Kidney epithelial cell (primary cell): Measurements from ENCODE around the gene NPTX1. TPM values are rescaled to one million over a fixed set of nuclear protein-coding genes. Genes with fewer than 3 reads are reported as not detected.

Source experiments
- DNase-seq: peaks from one replicate; pipeline ENCODE4 v3.0.0-alpha.2; 2010; ENCODE audit warnings: low read depth
- H3K27me3 ChIP-seq: 2 replicates; pipeline ENCODE4 v1.6.0; 2011; ENCODE audit warnings: low read length; ENCODE audit not compliant: control insufficient read depth, insufficient read depth
- H3K36me3 ChIP-seq: 2 replicates; pipeline ENCODE4 v1.5.1; 2011; ENCODE audit warnings: low read length; ENCODE audit not compliant: control insufficient read depth, insufficient read depth
- H3K4me3 ChIP-seq: 2 replicates; pipeline ENCODE4 v1.5.1; 2011; ENCODE audit warnings: low read depth, mild to moderate bottlenecking, control low read depth, low read length
- total RNA-seq: library from RNA; depleted of rRNA; stranded (reverse); fragments of >200 nt; gene quantifications from 2 replicates; pipeline ENCODE4 v1.2.3, GENCODE V29; 2015
- TF ChIP-seq, protein P1 (sequence below): IDR thresholded peaks from 2 replicates; pipeline ENCODE4 v1.5.1; 2011; ENCODE audit warnings: mild to moderate bottlenecking, moderate library complexity, low read length, control low read depth, inconsistent platforms; ENCODE audit not compliant: insufficient read depth, poor library complexity, severe bottlenecking

The NPTX1 gene
- total RNA-seq, 1 donor from 2014 or later, result not detected

DNA sequence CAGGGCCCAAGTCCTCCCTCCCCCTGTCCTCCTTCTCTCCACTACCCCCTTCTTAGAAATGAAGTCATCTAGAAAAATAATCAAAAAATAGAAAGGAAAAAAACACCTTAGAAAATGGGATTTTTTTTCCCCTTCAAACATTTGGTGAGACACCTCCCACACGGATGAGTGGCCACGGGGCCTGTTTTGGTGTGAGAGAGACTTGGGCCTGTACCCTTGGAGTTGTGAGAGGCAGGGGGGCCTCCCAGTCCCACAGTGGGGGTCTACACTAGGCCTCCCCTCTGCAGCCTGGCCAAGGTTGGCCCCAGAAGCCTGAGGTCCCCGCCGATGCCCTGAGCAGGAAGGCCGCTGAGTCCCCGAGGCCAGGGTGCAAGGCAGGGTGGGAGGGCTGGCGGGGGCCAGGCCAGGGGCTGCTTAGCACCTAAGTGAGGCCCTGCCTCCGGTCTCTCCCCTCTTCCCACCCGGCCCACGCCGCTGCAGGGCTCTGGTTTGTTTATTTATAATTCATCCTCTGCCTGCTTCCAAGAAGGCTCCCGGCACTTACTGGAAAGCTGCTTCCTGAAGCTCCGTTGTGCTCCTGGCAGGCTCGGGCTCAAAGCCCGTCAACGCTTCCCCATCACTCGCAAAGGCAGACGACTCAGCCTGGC lies 26.4 kb downstream of the NPTX1 start:
- TF ChIP-seq, protein P1, sequence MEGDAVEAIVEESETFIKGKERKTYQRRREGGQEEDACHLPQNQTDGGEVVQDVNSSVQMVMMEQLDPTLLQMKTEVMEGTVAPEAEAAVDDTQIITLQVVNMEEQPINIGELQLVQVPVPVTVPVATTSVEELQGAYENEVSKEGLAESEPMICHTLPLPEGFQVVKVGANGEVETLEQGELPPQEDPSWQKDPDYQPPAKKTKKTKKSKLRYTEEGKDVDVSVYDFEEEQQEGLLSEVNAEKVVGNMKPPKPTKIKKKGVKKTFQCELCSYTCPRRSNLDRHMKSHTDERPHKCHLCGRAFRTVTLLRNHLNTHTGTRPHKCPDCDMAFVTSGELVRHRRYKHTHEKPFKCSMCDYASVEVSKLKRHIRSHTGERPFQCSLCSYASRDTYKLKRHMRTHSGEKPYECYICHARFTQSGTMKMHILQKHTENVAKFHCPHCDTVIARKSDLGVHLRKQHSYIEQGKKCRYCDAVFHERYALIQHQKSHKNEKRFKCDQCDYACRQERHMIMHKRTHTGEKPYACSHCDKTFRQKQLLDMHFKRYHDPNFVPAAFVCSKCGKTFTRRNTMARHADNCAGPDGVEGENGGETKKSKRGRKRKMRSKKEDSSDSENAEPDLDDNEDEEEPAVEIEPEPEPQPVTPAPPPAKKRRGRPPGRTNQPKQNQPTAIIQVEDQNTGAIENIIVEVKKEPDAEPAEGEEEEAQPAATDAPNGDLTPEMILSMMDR, result no peak
- Histone ChIP-seq H3K27me3 (peaks cover 25% of the 10 kb centered on the region), H3K36me3 (no peaks in the 10 kb centered on the region), H3K4me3 (no peak overlapping the region)
- no peak for DNase-seq

DNA sequence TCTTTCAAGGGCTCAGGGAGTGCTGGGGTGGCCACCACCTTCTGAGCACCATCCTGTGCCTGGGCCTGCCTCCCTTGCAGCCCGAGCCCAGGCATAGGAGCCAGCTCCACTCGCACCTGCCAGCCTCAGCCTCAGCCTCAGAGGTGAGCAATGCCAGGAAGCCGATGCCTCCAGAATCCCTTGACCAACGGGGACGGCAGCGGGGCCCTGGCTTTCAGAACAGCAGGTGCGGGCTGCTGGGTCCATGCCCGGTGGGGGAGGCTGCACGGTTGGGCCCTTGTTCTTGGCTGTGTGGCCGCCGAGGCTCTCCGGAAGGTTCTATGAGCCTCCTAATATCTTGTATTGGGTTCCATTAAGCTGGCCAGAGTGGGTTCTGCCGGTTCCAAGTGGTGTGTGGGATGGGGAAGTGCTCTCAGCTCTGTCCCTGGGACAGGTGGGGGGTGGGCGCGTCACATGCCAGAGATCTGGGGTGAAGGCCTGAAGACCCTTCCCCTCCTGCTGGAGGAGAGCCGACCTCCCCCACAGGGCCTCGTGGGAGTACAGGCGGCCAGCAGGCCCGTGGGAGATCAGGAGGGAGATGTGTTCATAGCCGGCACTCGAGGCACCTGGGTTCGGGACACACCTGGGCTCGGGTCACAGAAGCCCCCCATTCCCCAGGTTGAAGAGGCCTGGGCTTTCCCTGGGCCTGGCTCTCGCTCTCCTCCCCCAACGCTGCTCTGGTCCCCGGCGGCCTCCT lies 27.0 kb downstream of the NPTX1 start:
- H3K36me3 ChIP-seq, result no peaks in the 10 kb centered on the region
- TF ChIP-seq, protein P1, result no peak
- H3K27me3 ChIP-seq, result peaks cover 30% of the 10 kb centered on the region
- DNase-seq, result no peak
- no peak overlapping the region for H3K4me3 ChIP-seq

- no peak overlapping the region for H3K4me3 ChIP-seq
These were observed 28.6 kb downstream of the NPTX1 start for GRCh38 chr17:80447790-80448189.

DNA sequence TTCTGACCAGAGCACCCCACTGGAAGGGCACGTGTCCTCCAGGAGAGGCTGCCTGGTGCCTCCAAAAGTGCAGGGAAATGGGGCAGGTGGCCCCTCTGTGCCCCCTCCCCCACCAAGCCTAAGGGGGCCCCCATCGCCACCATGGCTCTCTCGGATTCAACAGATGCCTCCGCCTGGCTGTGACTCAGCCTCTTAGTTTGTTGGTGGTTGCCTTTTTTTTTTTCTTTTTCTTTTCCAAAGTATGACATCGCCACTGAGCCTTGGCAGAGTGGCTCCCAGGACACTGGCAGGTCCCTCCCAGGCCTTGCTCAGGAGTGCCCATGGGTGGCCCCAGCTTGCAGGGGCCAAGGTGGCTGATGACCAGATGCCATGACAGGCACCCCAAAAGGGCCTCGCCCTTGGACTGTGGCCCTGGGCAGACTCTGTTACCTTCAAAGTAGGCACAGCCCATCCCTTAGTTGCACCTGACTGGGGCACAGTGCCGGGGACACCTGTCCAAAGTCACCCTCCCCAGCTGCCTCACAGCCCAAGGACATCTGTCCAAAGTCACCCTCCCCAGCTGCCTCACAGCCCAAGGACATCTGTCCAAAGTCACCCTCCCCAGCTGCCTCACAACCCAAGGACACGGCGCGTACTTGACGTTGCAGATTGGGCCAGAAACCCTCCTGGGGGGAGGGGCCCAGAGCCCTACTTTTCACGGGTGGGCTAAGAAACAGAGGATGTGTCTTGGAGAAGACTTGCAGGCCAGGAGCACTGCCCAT lies 29.6 kb downstream of the NPTX1 start:
- TF ChIP-seq, protein P1, result no peak
- Histone ChIP-seq H3K4me3 (no peak overlapping the region), H3K27me3 (peaks cover 45% of the 10 kb centered on the region), H3K36me3 (no peaks in the 10 kb centered on the region)
- no peak for DNase-seq

More at GRCh38 chr17:80447790-80448189, 28.6 kb downstream of the NPTX1 start:
- no peak for DNase-seq
- Histone ChIP-seq H3K27me3 (peaks cover 44% of the 10 kb centered on the region), H3K36me3 (no peaks in the 10 kb centered on the region)
- TF ChIP-seq, protein P1, result no peak

- Histone ChIP-seq H3K27me3 (peaks cover 45% of the 10 kb centered on the region), H3K4me3 (no peak overlapping the region), H3K36me3 (no peaks in the 10 kb centered on the region)
- TF ChIP-seq, protein P1, result no peak
- DNase-seq, result no peak
These were observed 30.7 kb downstream of the NPTX1 start for GRCh38 chr17:80445726-80446110.
